Liver (tissue), 9 donors: ENCODE data around the gene RECK. TPM values are rescaled to one million over a fixed set of nuclear protein-coding genes. Genes with fewer than 3 reads are reported as not detected.

Source experiments
- DNase-seq: peaks from one replicate; pipeline ENCODE4 v3.0.0-alpha.2; 2017; ENCODE audit warnings: low spot score
- H3K27ac ChIP-seq, 2 donors: one replicate each; pipeline ENCODE4 v1.7.0; 2013; ENCODE audit warnings: inconsistent platforms in 2 of 2, low read length in 2 of 2, control low read depth in 1 of 2, low read depth in 1 of 2, mild to moderate bottlenecking in 1 of 2
- H3K27me3 ChIP-seq, 4 donors: one replicate each; pipeline versions ENCODE4 v1.6.1 to v1.7.0; 2013; ENCODE audit warnings: low read length in 3 of 4, inconsistent platforms in 1 of 4, mild to moderate bottlenecking in 1 of 4, moderate library complexity in 1 of 4; ENCODE audit not compliant: control insufficient read depth in 4 of 4, insufficient read depth in 4 of 4
- H3K36me3 ChIP-seq, 4 donors: one replicate each; pipeline versions ENCODE4 v1.6.1 to v1.7.0; 2013; ENCODE audit warnings: low read length in 3 of 4, mild to moderate bottlenecking in 3 of 4, low read depth in 1 of 4, moderate library complexity in 1 of 4; ENCODE audit not compliant: control insufficient read depth in 4 of 4, insufficient read depth in 3 of 4
- H3K4me1 ChIP-seq, 4 donors: one replicate each; pipeline versions ENCODE4 v1.6.1 to v1.7.0; 2013; ENCODE audit warnings: low read length in 3 of 4, mild to moderate bottlenecking in 3 of 4, moderate library complexity in 1 of 4; ENCODE audit not compliant: control insufficient read depth in 4 of 4, insufficient read depth in 4 of 4
- H3K4me3 ChIP-seq, 3 donors: one replicate each; pipeline versions ENCODE4 v1.6.1 to v1.7.0; 2013; ENCODE audit warnings: low read length in 3 of 3, control low read depth in 1 of 3, low read depth in 1 of 3, mild to moderate bottlenecking in 1 of 3
- H3K9ac ChIP-seq, 2 donors: one replicate each; pipeline ENCODE4 v1.7.0; 2013; ENCODE audit warnings: low read length in 2 of 2, mild to moderate bottlenecking in 2 of 2, moderate library complexity in 2 of 2, control low read depth in 1 of 2, low read depth in 1 of 2
- H3K9me3 ChIP-seq, 4 donors: one replicate each; pipeline versions ENCODE4 v1.6.1 to v1.7.0; 2013; ENCODE audit warnings: low read length in 3 of 4; ENCODE audit not compliant: control insufficient read depth in 4 of 4
- EGR1 ChIP-seq, 2 donors: IDR thresholded peaks; 2 replicates each; pipeline ENCODE4 v1.6.1; 2016 to 2018; ENCODE audit warnings: antibody characterized with exemption in 2 of 2, low read depth in 2 of 2
- FOXA1 ChIP-seq: IDR thresholded peaks from 2 replicates; pipeline ENCODE4 v1.6.1; 2016; ENCODE audit warnings: antibody characterized with exemption
- FOXA2 ChIP-seq: IDR thresholded peaks from 2 replicates; pipeline ENCODE4 v1.6.1; 2016; ENCODE audit warnings: antibody characterized with exemption
- GABPA ChIP-seq, 2 donors: IDR thresholded peaks in 1 of 2; conservative IDR thresholded peaks in 1 of 2; 2 replicates each; pipeline ENCODE4 v1.6.1; 2016; ENCODE audit warnings: antibody characterized with exemption in 2 of 2, mild to moderate bottlenecking in 1 of 2, moderate library complexity in 1 of 2
- HNF4A ChIP-seq, 2 donors: conservative IDR thresholded peaks; 2 replicates each; pipeline ENCODE4 v1.6.1; 2016; ENCODE audit warnings: antibody characterized with exemption in 2 of 2, mild to moderate bottlenecking in 2 of 2
- HNF4G ChIP-seq: IDR thresholded peaks from 2 replicates; pipeline ENCODE4 v1.6.1; 2016; ENCODE audit warnings: antibody characterized with exemption
- JUND ChIP-seq, 2 donors: IDR thresholded peaks; 2 replicates each; pipeline ENCODE4 v1.6.1; 2016; ENCODE audit warnings: antibody characterized with exemption in 2 of 2
- NR2F2 ChIP-seq: IDR thresholded peaks from 2 replicates; pipeline ENCODE4 v1.6.1; 2016; ENCODE audit warnings: antibody characterized with exemption
- RAD21 ChIP-seq, 2 donors: IDR thresholded peaks; 2 replicates each; pipeline ENCODE4 v1.6.1; 2016; ENCODE audit warnings: antibody characterized with exemption in 2 of 2, mild to moderate bottlenecking in 2 of 2
- RXRA ChIP-seq, 2 donors: IDR thresholded peaks; 2 replicates each; pipeline ENCODE4 v1.6.1; 2017 to 2018; ENCODE audit warnings: antibody characterized with exemption in 2 of 2, mild to moderate bottlenecking in 1 of 2
- SP1 ChIP-seq: IDR thresholded peaks from 2 replicates; pipeline ENCODE4 v1.6.1; 2018; ENCODE audit warnings: antibody characterized with exemption, mild to moderate bottlenecking
- TAF1 ChIP-seq: conservative IDR thresholded peaks from 2 replicates; pipeline ENCODE4 v1.6.1; 2016; ENCODE audit warnings: antibody characterized with exemption, mild to moderate bottlenecking
- YY1 ChIP-seq: IDR thresholded peaks from 2 replicates; pipeline ENCODE4 v1.6.1; 2016; ENCODE audit warnings: antibody characterized with exemption, mild to moderate bottlenecking
- WGBS: extraction: QIAGEN DNeasy Blood & Tissue Kit; methylation state at CpG from one replicate; pipeline ENCODE4 v1.1.7; 2013; 5-methylcytosine and 5-hydroxymethylcytosine counted together
- polyA plus RNA-seq, 2 donors: library from polyadenylated mRNA; stranded (reverse) in 1 of 2; unstranded in 1 of 2; fragments of 200-250 nt in 1 of 2; fragments of >200 nt in 1 of 2; fragmentation: Nextera tagmentation in 1 of 2; extraction: Ambion mirVana in 1 of 2; gene quantifications; one replicate each; pipeline versions ENCODE4 v1.2.1 to v1.2.3, GENCODE V29; 2013 to 2015
- total RNA-seq, 2 donors: library from RNA; depleted of rRNA; stranded (reverse); fragments of >200 nt; gene quantifications; one replicate each; pipeline ENCODE4 v1.2.3, GENCODE V29; 2014
- TF ChIP-seq, protein P1 (sequence below): IDR thresholded peaks from 2 replicates; pipeline ENCODE4 v1.6.1; 2016; ENCODE audit warnings: antibody characterized with exemption
- TF ChIP-seq, protein P2 (sequence below): IDR thresholded peaks from 2 replicates; pipeline ENCODE4 v1.6.1; 2016; ENCODE audit warnings: antibody characterized with exemption
- TF ChIP-seq, protein P3 (sequence below): IDR thresholded peaks from 2 replicates; pipeline ENCODE4 v1.6.1; 2016; ENCODE audit warnings: antibody characterized with exemption
- TF ChIP-seq, protein P4 (sequence below): IDR thresholded peaks from 2 replicates; pipeline ENCODE4 v1.6.1; 2016; ENCODE audit warnings: antibody characterized with exemption, mild to moderate bottlenecking
- TF ChIP-seq, protein P5 (sequence below): fragments of 150-350 bp; IDR thresholded peaks from 2 replicates; pipeline ENCODE4 v1.5.1; 2017; ENCODE audit warnings: improper control_type of control experiment, low read depth, low read length; ENCODE audit not compliant: missing input control
- donor health status: healthy.
- donor health status: healthy.
- donor health status: healthy.
- donor health status: healthy.
- donor health status: healthy.

RECK gene
- total and polyA plus RNA-seq, 4 donors = 2.1 to 3.5 (median 2.3) TPM

DNA sequence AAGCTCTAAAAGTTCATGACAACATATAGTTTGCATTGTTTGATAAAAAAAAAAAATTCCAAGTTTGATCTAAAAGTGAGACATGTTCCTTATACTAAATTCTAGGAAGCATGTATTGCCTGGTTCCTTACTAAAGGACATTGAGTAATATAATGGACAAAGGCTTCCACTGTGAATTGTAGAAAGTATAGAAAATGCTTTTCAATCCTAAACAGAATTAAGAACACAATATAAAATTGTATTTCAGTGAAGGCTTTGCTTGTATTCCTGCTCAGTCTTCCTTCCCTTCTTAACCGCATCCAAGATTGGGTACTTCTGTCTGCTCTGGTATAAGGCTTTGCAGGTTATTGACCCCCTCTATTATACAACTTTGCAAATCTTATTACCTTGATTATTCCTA, 2.4 kb downstream of the RECK start:
- peaks cover 0 to 13% (median 7%) of the 10 kb centered on the region in 4 donors for H3K4me1 ChIP-seq
- DNase-seq = no peak
- no peak overlapping the region for H3K4me3 ChIP-seq
- H3K9ac ChIP-seq = no peak overlapping the region
- H3K36me3 ChIP-seq = no peaks in the 10 kb centered on the region
- no peak overlapping the region for H3K27ac ChIP-seq
- no peaks in the 10 kb centered on the region for H3K9me3 ChIP-seq
- 98% methylated on average over 1 of the region's 1 CpG for WGBS
- H3K27me3 ChIP-seq = no peaks in the 10 kb centered on the region
- no peak for TF ChIP-seq SP1
- no peak for TF ChIP-seq EGR1 (IDR thresholded peaks at IDR 0.05; ENCODE audit: low read depth in 2 of 2)
- TF ChIP-seq YY1 = no peak
- TF ChIP-seq, protein P1, sequence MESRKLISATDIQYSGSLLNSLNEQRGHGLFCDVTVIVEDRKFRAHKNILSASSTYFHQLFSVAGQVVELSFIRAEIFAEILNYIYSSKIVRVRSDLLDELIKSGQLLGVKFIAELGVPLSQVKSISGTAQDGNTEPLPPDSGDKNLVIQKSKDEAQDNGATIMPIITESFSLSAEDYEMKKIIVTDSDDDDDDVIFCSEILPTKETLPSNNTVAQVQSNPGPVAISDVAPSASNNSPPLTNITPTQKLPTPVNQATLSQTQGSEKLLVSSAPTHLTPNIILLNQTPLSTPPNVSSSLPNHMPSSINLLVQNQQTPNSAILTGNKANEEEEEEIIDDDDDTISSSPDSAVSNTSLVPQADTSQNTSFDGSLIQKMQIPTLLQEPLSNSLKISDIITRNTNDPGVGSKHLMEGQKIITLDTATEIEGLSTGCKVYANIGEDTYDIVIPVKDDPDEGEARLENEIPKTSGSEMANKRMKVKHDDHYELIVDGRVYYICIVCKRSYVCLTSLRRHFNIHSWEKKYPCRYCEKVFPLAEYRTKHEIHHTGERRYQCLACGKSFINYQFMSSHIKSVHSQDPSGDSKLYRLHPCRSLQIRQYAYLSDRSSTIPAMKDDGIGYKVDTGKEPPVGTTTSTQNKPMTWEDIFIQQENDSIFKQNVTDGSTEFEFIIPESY = no peak
- no peak for TF ChIP-seq HNF4G
- no peak for TF ChIP-seq RXRA (IDR thresholded peaks at IDR 0.05)
- TF ChIP-seq TAF1 = no peak
- TF ChIP-seq, protein P2, sequence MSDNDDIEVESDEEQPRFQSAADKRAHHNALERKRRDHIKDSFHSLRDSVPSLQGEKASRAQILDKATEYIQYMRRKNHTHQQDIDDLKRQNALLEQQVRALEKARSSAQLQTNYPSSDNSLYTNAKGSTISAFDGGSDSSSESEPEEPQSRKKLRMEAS = no peak
- no peak for TF ChIP-seq FOXA1
- TF ChIP-seq NR2F2 = no peak
- TF ChIP-seq JUND (IDR thresholded peaks at IDR 0.05) = no peak
- no peak for TF ChIP-seq FOXA2
- no peak for TF ChIP-seq GABPA (IDR thresholded peaks at IDR 0.05 in 1 of 2, conservative IDR thresholded peaks at IDR 0.05 in 1 of 2)
- TF ChIP-seq, protein P3, sequence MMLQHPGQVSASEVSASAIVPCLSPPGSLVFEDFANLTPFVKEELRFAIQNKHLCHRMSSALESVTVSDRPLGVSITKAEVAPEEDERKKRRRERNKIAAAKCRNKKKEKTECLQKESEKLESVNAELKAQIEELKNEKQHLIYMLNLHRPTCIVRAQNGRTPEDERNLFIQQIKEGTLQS = no peak
- TF ChIP-seq, protein P4, sequence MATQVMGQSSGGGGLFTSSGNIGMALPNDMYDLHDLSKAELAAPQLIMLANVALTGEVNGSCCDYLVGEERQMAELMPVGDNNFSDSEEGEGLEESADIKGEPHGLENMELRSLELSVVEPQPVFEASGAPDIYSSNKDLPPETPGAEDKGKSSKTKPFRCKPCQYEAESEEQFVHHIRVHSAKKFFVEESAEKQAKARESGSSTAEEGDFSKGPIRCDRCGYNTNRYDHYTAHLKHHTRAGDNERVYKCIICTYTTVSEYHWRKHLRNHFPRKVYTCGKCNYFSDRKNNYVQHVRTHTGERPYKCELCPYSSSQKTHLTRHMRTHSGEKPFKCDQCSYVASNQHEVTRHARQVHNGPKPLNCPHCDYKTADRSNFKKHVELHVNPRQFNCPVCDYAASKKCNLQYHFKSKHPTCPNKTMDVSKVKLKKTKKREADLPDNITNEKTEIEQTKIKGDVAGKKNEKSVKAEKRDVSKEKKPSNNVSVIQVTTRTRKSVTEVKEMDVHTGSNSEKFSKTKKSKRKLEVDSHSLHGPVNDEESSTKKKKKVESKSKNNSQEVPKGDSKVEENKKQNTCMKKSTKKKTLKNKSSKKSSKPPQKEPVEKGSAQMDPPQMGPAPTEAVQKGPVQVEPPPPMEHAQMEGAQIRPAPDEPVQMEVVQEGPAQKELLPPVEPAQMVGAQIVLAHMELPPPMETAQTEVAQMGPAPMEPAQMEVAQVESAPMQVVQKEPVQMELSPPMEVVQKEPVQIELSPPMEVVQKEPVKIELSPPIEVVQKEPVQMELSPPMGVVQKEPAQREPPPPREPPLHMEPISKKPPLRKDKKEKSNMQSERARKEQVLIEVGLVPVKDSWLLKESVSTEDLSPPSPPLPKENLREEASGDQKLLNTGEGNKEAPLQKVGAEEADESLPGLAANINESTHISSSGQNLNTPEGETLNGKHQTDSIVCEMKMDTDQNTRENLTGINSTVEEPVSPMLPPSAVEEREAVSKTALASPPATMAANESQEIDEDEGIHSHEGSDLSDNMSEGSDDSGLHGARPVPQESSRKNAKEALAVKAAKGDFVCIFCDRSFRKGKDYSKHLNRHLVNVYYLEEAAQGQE = no peak
- TF ChIP-seq, protein P5, sequence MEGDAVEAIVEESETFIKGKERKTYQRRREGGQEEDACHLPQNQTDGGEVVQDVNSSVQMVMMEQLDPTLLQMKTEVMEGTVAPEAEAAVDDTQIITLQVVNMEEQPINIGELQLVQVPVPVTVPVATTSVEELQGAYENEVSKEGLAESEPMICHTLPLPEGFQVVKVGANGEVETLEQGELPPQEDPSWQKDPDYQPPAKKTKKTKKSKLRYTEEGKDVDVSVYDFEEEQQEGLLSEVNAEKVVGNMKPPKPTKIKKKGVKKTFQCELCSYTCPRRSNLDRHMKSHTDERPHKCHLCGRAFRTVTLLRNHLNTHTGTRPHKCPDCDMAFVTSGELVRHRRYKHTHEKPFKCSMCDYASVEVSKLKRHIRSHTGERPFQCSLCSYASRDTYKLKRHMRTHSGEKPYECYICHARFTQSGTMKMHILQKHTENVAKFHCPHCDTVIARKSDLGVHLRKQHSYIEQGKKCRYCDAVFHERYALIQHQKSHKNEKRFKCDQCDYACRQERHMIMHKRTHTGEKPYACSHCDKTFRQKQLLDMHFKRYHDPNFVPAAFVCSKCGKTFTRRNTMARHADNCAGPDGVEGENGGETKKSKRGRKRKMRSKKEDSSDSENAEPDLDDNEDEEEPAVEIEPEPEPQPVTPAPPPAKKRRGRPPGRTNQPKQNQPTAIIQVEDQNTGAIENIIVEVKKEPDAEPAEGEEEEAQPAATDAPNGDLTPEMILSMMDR = no peak
- no peak for TF ChIP-seq RAD21 (IDR thresholded peaks at IDR 0.05)
- TF ChIP-seq HNF4A (conservative IDR thresholded peaks at IDR 0.05) = no peak
